Neural cell (in vitro differentiated cells): ENCODE results near the gene AMOTL2.

ENCODE experiments used
- EZH2 ChIP-seq: fragments of 200-600, 300-800 bp; shearing (Covaris generic), sonication (generic); IDR thresholded peaks from 2 replicates; pipeline ENCODE4 v1.6.1; 2014; ENCODE audit warnings: antibody characterized with exemption, low read length, borderline replicate concordance, mild to moderate bottlenecking; ENCODE audit not compliant: insufficient read depth, poor library complexity, severe bottlenecking
- POLR2AphosphoS5 ChIP-seq: IDR thresholded peaks from 2 replicates; pipeline ENCODE4 v1.6.1; 2012
- TF ChIP-seq, protein P1 (sequence below): fragments of 450-650 bp; IDR thresholded peaks from 2 replicates; pipeline ENCODE4 v1.5.1; 2014; ENCODE audit warnings: antibody characterized with exemption, mild to moderate bottlenecking, moderate library complexity; ENCODE audit not compliant: poor library complexity, severe bottlenecking
- TF ChIP-seq, protein P2 (sequence below): IDR thresholded peaks from 2 replicates; pipeline ENCODE4 v1.6.1; 2012; ENCODE audit warnings: borderline replicate concordance

DNA sequence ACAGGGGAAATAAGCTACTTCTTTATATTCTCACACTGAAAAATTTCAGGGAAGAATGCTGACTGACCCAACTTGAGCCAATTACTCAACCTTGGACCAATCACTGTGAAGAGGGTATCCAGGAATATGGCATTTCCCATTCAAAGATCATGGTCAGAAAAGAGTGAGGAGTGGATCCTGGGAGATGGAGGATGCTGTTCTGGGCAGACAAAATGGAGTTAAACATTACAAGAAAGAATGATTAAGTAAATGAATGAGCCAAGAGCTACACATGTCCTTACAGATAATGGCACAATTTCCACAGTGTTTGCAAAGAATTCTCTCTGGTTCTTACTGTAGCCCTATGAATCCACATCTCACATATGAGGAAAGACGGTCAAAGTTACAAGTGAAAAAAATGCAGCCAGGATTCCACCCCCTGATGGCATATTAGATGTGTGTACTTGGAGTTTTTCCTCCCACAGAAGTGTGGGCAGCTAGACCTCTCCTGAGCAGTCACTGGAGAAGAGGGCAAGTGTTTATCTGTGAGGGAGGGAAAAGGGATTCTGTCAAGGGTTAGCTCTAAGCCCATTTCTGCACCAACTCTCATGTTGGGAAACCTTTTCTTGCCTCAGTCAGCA is 33.8 kb downstream of the AMOTL2 start:
- TF ChIP-seq, protein P1, sequence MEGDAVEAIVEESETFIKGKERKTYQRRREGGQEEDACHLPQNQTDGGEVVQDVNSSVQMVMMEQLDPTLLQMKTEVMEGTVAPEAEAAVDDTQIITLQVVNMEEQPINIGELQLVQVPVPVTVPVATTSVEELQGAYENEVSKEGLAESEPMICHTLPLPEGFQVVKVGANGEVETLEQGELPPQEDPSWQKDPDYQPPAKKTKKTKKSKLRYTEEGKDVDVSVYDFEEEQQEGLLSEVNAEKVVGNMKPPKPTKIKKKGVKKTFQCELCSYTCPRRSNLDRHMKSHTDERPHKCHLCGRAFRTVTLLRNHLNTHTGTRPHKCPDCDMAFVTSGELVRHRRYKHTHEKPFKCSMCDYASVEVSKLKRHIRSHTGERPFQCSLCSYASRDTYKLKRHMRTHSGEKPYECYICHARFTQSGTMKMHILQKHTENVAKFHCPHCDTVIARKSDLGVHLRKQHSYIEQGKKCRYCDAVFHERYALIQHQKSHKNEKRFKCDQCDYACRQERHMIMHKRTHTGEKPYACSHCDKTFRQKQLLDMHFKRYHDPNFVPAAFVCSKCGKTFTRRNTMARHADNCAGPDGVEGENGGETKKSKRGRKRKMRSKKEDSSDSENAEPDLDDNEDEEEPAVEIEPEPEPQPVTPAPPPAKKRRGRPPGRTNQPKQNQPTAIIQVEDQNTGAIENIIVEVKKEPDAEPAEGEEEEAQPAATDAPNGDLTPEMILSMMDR = no peak
- TF ChIP-seq POLR2AphosphoS5 (no peak), EZH2 (no peak)
- TF ChIP-seq, protein P2, sequence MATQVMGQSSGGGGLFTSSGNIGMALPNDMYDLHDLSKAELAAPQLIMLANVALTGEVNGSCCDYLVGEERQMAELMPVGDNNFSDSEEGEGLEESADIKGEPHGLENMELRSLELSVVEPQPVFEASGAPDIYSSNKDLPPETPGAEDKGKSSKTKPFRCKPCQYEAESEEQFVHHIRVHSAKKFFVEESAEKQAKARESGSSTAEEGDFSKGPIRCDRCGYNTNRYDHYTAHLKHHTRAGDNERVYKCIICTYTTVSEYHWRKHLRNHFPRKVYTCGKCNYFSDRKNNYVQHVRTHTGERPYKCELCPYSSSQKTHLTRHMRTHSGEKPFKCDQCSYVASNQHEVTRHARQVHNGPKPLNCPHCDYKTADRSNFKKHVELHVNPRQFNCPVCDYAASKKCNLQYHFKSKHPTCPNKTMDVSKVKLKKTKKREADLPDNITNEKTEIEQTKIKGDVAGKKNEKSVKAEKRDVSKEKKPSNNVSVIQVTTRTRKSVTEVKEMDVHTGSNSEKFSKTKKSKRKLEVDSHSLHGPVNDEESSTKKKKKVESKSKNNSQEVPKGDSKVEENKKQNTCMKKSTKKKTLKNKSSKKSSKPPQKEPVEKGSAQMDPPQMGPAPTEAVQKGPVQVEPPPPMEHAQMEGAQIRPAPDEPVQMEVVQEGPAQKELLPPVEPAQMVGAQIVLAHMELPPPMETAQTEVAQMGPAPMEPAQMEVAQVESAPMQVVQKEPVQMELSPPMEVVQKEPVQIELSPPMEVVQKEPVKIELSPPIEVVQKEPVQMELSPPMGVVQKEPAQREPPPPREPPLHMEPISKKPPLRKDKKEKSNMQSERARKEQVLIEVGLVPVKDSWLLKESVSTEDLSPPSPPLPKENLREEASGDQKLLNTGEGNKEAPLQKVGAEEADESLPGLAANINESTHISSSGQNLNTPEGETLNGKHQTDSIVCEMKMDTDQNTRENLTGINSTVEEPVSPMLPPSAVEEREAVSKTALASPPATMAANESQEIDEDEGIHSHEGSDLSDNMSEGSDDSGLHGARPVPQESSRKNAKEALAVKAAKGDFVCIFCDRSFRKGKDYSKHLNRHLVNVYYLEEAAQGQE = no peak
